ENCODE measurements around the gene SCYL2.
"Not testable (repeated sequence)": the region's sequence is repeated elsewhere in the genome, so short reads cannot be mapped to it uniquely, and the experiment has no call there.

The SCYL2 gene

GRCh38 chr12:100279607-100280244, 12.7 kb downstream of the SCYL2 start:
- no peaks in the 10 kb centered on the region for H3K27me3 ChIP-seq (ENCODE audit: control insufficient read depth in 1 of 2, insufficient read depth in 2 of 2, low read length in 2 of 2)
- H3K4me1 ChIP-seq (ENCODE audit: control insufficient read depth in 1 of 2, insufficient read depth in 2 of 2, low read length in 2 of 2), result peaks cover 0 to 15% of the 10 kb centered on the region in 2 donors
- no peak overlapping the region for H3K27ac ChIP-seq (ENCODE audit: low read depth, low read length)
- no peak overlapping the region for H3K4me3 ChIP-seq (ENCODE audit: low read depth in 1 of 2, low read length in 2 of 2)
- H3K36me3 ChIP-seq (ENCODE audit: control insufficient read depth in 1 of 2, insufficient read depth in 2 of 2, low read length in 2 of 2), result peaks cover 0 to 11% of the 10 kb centered on the region in 2 donors
- H3K9me3 ChIP-seq (ENCODE audit: control insufficient read depth in 1 of 2, low read length in 2 of 2), result no peaks in the 10 kb centered on the region
- no peak overlapping the region for H3K9ac ChIP-seq (ENCODE audit: low read depth in 1 of 2, low read length in 2 of 2)

GRCh38 chr12:100284556-100284955, 17.6 kb downstream of the SCYL2 start:
- H3K36me3 ChIP-seq (ENCODE audit: control insufficient read depth in 1 of 2, insufficient read depth in 2 of 2, low read length in 2 of 2), result peaks cover 0 to 14% of the 10 kb centered on the region in 2 donors
- H3K27me3 ChIP-seq (ENCODE audit: control insufficient read depth in 1 of 2, insufficient read depth in 2 of 2, low read length in 2 of 2); H3K9ac ChIP-seq (ENCODE audit: low read depth in 1 of 2, low read length in 2 of 2); H3K27ac ChIP-seq (ENCODE audit: low read depth, low read length); H3K4me1 ChIP-seq (ENCODE audit: control insufficient read depth in 1 of 2, insufficient read depth in 2 of 2, low read length in 2 of 2); H3K9me3 ChIP-seq (ENCODE audit: control insufficient read depth in 1 of 2, low read length in 2 of 2); H3K4me3 ChIP-seq (ENCODE audit: low read depth in 1 of 2, low read length in 2 of 2): not testable (repeated sequence)

GRCh38 chr12:100289038-100289437, 22.1 kb downstream of the SCYL2 start:
- H3K9me3 ChIP-seq (ENCODE audit: control insufficient read depth in 1 of 2, low read length in 2 of 2), result no peaks in the 10 kb centered on the region
- no peak overlapping the region for H3K9ac ChIP-seq (ENCODE audit: low read depth in 1 of 2, low read length in 2 of 2)
- H3K27me3 ChIP-seq (ENCODE audit: control insufficient read depth in 1 of 2, insufficient read depth in 2 of 2, low read length in 2 of 2), result no peaks in the 10 kb centered on the region
- no peaks in the 10 kb centered on the region for H3K4me1 ChIP-seq (ENCODE audit: control insufficient read depth in 1 of 2, insufficient read depth in 2 of 2, low read length in 2 of 2)
- no peak overlapping the region for H3K4me3 ChIP-seq (ENCODE audit: low read depth in 1 of 2, low read length in 2 of 2)
- H3K27ac ChIP-seq (ENCODE audit: low read depth, low read length), result no peak overlapping the region
- H3K36me3 ChIP-seq (ENCODE audit: control insufficient read depth in 1 of 2, insufficient read depth in 2 of 2, low read length in 2 of 2), result peaks cover 10 to 20% of the 10 kb centered on the region in 2 donors

- Histone ChIP-seq H3K9ac (ENCODE audit: low read depth in 1 of 2, low read length in 2 of 2) (no peak overlapping the region), H3K27me3 (ENCODE audit: control insufficient read depth in 1 of 2, insufficient read depth in 2 of 2, low read length in 2 of 2) (no peaks in the 10 kb centered on the region), H3K9me3 (ENCODE audit: control insufficient read depth in 1 of 2, low read length in 2 of 2) (no peaks in the 10 kb centered on the region), H3K4me3 (ENCODE audit: low read depth in 1 of 2, low read length in 2 of 2) (no peak overlapping the region), H3K4me1 (ENCODE audit: control insufficient read depth in 1 of 2, insufficient read depth in 2 of 2, low read length in 2 of 2) (no peaks in the 10 kb centered on the region), H3K36me3 (ENCODE audit: control insufficient read depth in 1 of 2, insufficient read depth in 2 of 2, low read length in 2 of 2) (peaks cover 10 to 20% of the 10 kb centered on the region in 2 donors), H3K27ac (ENCODE audit: low read depth, low read length) (no peak overlapping the region)
Observed at GRCh38 chr12:100290016-100290415, 23.0 kb downstream of the SCYL2 start.

- Histone ChIP-seq H3K9me3 (ENCODE audit: control insufficient read depth in 1 of 2, low read length in 2 of 2) (no peaks in the 10 kb centered on the region), H3K4me3 (ENCODE audit: low read depth in 1 of 2, low read length in 2 of 2) (no peak overlapping the region), H3K4me1 (ENCODE audit: control insufficient read depth in 1 of 2, insufficient read depth in 2 of 2, low read length in 2 of 2) (no peaks in the 10 kb centered on the region), H3K27ac (ENCODE audit: low read depth, low read length) (no peak overlapping the region), H3K36me3 (ENCODE audit: control insufficient read depth in 1 of 2, insufficient read depth in 2 of 2, low read length in 2 of 2) (peaks cover 10 to 16% of the 10 kb centered on the region in 2 donors), H3K27me3 (ENCODE audit: control insufficient read depth in 1 of 2, insufficient read depth in 2 of 2, low read length in 2 of 2) (no peaks in the 10 kb centered on the region), H3K9ac (ENCODE audit: low read depth in 1 of 2, low read length in 2 of 2) (no peak overlapping the region)
Observed at GRCh38 chr12:100293017-100293416, 26.0 kb downstream of the SCYL2 start.

- not testable (repeated sequence) for H3K4me1 ChIP-seq (ENCODE audit: control insufficient read depth in 1 of 2, insufficient read depth in 2 of 2, low read length in 2 of 2); H3K9ac ChIP-seq (ENCODE audit: low read depth in 1 of 2, low read length in 2 of 2); H3K27ac ChIP-seq (ENCODE audit: low read depth, low read length); H3K9me3 ChIP-seq (ENCODE audit: control insufficient read depth in 1 of 2, low read length in 2 of 2); H3K27me3 ChIP-seq (ENCODE audit: control insufficient read depth in 1 of 2, insufficient read depth in 2 of 2, low read length in 2 of 2); H3K4me3 ChIP-seq (ENCODE audit: low read depth in 1 of 2, low read length in 2 of 2)
- H3K36me3 ChIP-seq (ENCODE audit: control insufficient read depth in 1 of 2, insufficient read depth in 2 of 2, low read length in 2 of 2), result peaks cover 11 to 28% of the 10 kb centered on the region in 2 donors
Observed at GRCh38 chr12:100294366-100294765, 27.4 kb downstream of the SCYL2 start.

- Histone ChIP-seq H3K4me1 (ENCODE audit: control insufficient read depth in 1 of 2, insufficient read depth in 2 of 2, low read length in 2 of 2) (no peaks in the 10 kb centered on the region), H3K4me3 (ENCODE audit: low read depth in 1 of 2, low read length in 2 of 2) (no peak overlapping the region), H3K9me3 (ENCODE audit: control insufficient read depth in 1 of 2, low read length in 2 of 2) (no peaks in the 10 kb centered on the region), H3K36me3 (ENCODE audit: control insufficient read depth in 1 of 2, insufficient read depth in 2 of 2, low read length in 2 of 2) (peaks cover 11 to 40% of the 10 kb centered on the region in 2 donors), H3K27me3 (ENCODE audit: control insufficient read depth in 1 of 2, insufficient read depth in 2 of 2, low read length in 2 of 2) (no peaks in the 10 kb centered on the region), H3K27ac (ENCODE audit: low read depth, low read length) (no peak overlapping the region), H3K9ac (ENCODE audit: low read depth in 1 of 2, low read length in 2 of 2) (no peak overlapping the region)
Observed at GRCh38 chr12:100295764-100296555, 29.0 kb downstream of the SCYL2 start.

GRCh38 chr12:100302081-100302480, 35.1 kb downstream of the SCYL2 start:
- peaks cover 5 to 51% of the 10 kb centered on the region in 2 donors for H3K36me3 ChIP-seq (ENCODE audit: control insufficient read depth in 1 of 2, insufficient read depth in 2 of 2, low read length in 2 of 2)
- no peaks in the 10 kb centered on the region for H3K9me3 ChIP-seq (ENCODE audit: control insufficient read depth in 1 of 2, low read length in 2 of 2)
- no peak overlapping the region for H3K4me3 ChIP-seq (ENCODE audit: low read depth in 1 of 2, low read length in 2 of 2)
- no peaks in the 10 kb centered on the region for H3K4me1 ChIP-seq (ENCODE audit: control insufficient read depth in 1 of 2, insufficient read depth in 2 of 2, low read length in 2 of 2)
- no peak overlapping the region for H3K9ac ChIP-seq (ENCODE audit: low read depth in 1 of 2, low read length in 2 of 2)
- H3K27me3 ChIP-seq (ENCODE audit: control insufficient read depth in 1 of 2, insufficient read depth in 2 of 2, low read length in 2 of 2), result no peaks in the 10 kb centered on the region
- H3K27ac ChIP-seq (ENCODE audit: low read depth, low read length), result no peak overlapping the region

- Histone ChIP-seq H3K4me1 (ENCODE audit: control insufficient read depth in 1 of 2, insufficient read depth in 2 of 2, low read length in 2 of 2) (no peaks in the 10 kb centered on the region), H3K27me3 (ENCODE audit: control insufficient read depth in 1 of 2, insufficient read depth in 2 of 2, low read length in 2 of 2) (no peaks in the 10 kb centered on the region), H3K9me3 (ENCODE audit: control insufficient read depth in 1 of 2, low read length in 2 of 2) (no peaks in the 10 kb centered on the region), H3K36me3 (ENCODE audit: control insufficient read depth in 1 of 2, insufficient read depth in 2 of 2, low read length in 2 of 2) (peaks cover 5 to 44% of the 10 kb centered on the region in 2 donors), H3K4me3 (ENCODE audit: low read depth in 1 of 2, low read length in 2 of 2) (no peak overlapping the region), H3K27ac (ENCODE audit: low read depth, low read length) (no peak overlapping the region), H3K9ac (ENCODE audit: low read depth in 1 of 2, low read length in 2 of 2) (no peak overlapping the region)
Observed at GRCh38 chr12:100303831-100304230, 36.9 kb downstream of the SCYL2 start.

GRCh38 chr12:100304334-100304733, 37.4 kb downstream of the SCYL2 start:
- not testable (repeated sequence) for H3K27ac ChIP-seq (ENCODE audit: low read depth, low read length); H3K9me3 ChIP-seq (ENCODE audit: control insufficient read depth in 1 of 2, low read length in 2 of 2); H3K4me1 ChIP-seq (ENCODE audit: control insufficient read depth in 1 of 2, insufficient read depth in 2 of 2, low read length in 2 of 2); H3K9ac ChIP-seq (ENCODE audit: low read depth in 1 of 2, low read length in 2 of 2); H3K4me3 ChIP-seq (ENCODE audit: low read depth in 1 of 2, low read length in 2 of 2); H3K27me3 ChIP-seq (ENCODE audit: control insufficient read depth in 1 of 2, insufficient read depth in 2 of 2, low read length in 2 of 2)
- H3K36me3 ChIP-seq (ENCODE audit: control insufficient read depth in 1 of 2, insufficient read depth in 2 of 2, low read length in 2 of 2), result peaks cover 4 to 40% of the 10 kb centered on the region in 2 donors

Data from duodenal mucosa (tissue), 2 donors.